Activated naive CD4-positive, alpha-beta T cell treated with anti-CD3 and anti-CD28 coated beads, Interleukin-2, amount 50 U/mL, for 16 hours (primary cell): ENCODE measurements around the gene GNG2.

ENCODE experiments used
- DNase-seq: peaks from one replicate; pipeline ENCODE4 v3.0.0-alpha.2; 2020

The GNG2 gene

GRCh38 chr14:51860164-51860824, at the start of gene GNG2:
Gene GNG2, plus strand, starts transcription at chr14:51860612. Its CDS starts 90,067 bp downstream, at chr14:51950679.
- peak; percentile 69 for DNase-seq

- no peak for DNase-seq
These were observed 48.7 kb upstream of the GNG2 start for GRCh38 chr14:51811706-51812105.

- DNase-seq, result no peak
These were observed 44.4 kb upstream of the GNG2 start for GRCh38 chr14:51816031-51816430.

- DNase-seq, result no peak
These were observed 43.1 kb upstream of the GNG2 start for GRCh38 chr14:51817326-51817725.

- DNase-seq, result no peak
These were observed 41.5 kb upstream of the GNG2 start for GRCh38 chr14:51818748-51819380.

- DNase-seq, result no peak
These were observed 38.6 kb upstream of the GNG2 start for GRCh38 chr14:51821822-51822221.

GRCh38 chr14:51822499-51822898, 37.9 kb upstream of the GNG2 start:
- no peak for DNase-seq

- DNase-seq, result no peak
These were observed 36.7 kb upstream of the GNG2 start for GRCh38 chr14:51823706-51824105.

GRCh38 chr14:51824191-51824590, 36.2 kb upstream of the GNG2 start:
- DNase-seq, result no peak

- no peak for DNase-seq
These were observed 34.5 kb upstream of the GNG2 start for GRCh38 chr14:51825926-51826325.

- peak; percentile 54 for DNase-seq
These were observed 32.2 kb upstream of the GNG2 start for GRCh38 chr14:51828017-51828797.

- no peak for DNase-seq
These were observed 26.2 kb upstream of the GNG2 start for GRCh38 chr14:51834240-51834639.

GRCh38 chr14:51836417-51836816, 24.0 kb upstream of the GNG2 start:
- no peak for DNase-seq

GRCh38 chr14:51844081-51844881, 16.1 kb upstream of the GNG2 start:
- no peak for DNase-seq

GRCh38 chr14:51845811-51846210, 14.6 kb upstream of the GNG2 start:
- no peak for DNase-seq

- DNase-seq, result peak; percentile 79
These were observed 13.6 kb upstream of the GNG2 start for GRCh38 chr14:51846631-51847488.

- no peak for DNase-seq
These were observed 13.0 kb upstream of the GNG2 start for GRCh38 chr14:51847489-51847796.

- no peak for DNase-seq
These were observed 12.3 kb upstream of the GNG2 start for GRCh38 chr14:51848120-51848519.

- peak; percentile 39 for DNase-seq
These were observed 11.3 kb upstream of the GNG2 start for GRCh38 chr14:51849097-51849496.

- no peak for DNase-seq
These were observed 9.8 kb upstream of the GNG2 start for GRCh38 chr14:51850651-51851050.

GRCh38 chr14:51852541-51852940, 7.9 kb upstream of the GNG2 start:
- DNase-seq, result no peak

- DNase-seq, result no peak
These were observed 5.2 kb upstream of the GNG2 start for GRCh38 chr14:51855234-51855633.
